Stimulated activated CD8-positive, alpha-beta memory T cell treated with anti-CD3 and anti-CD28 coated beads, Interleukin-15, amount 100 ng/mL, for 1 hour (primary cell): ENCODE data around the gene RBM25.
"Not testable (repeated sequence)": the region's sequence is repeated elsewhere in the genome, so short reads cannot be mapped to it uniquely, and the experiment has no call there.

Experiments used
- DNase-seq: peaks from one replicate; pipeline ENCODE4 v3.0.0-alpha.2; 2020; ENCODE audit warnings: low read depth

Gene RBM25

DNA sequence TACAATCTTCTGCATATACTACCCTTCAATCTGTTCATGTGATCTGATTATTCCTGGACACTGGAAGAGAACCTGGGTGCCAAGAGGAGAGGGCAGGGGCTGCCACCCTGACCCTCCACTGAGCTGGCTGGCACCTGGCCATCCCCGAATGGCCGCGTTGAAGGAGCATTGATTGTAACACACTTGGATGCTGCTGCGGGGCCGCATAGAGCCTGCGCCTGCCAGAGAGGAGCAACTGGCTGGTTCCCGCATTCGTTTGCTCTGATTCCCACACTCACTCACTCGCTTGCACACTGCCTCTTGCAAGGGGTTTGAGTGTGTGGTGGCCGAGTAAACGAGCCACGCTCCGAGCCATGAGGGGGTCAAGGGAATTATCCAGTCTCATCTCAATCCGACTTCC lies 110.4 kb downstream of the RBM25 start:
- DNase-seq: no peak

GRCh38 chr14:73169855-73170254 lies 111.5 kb downstream of the RBM25 start:
- DNase-seq: not testable (repeated sequence)

- no peak for DNase-seq
Measured at GRCh38 chr14:73170686-73171085, 112.4 kb downstream of the RBM25 start.

- no peak for DNase-seq
Measured at GRCh38 chr14:73172500-73172899, 114.2 kb downstream of the RBM25 start.

DNA sequence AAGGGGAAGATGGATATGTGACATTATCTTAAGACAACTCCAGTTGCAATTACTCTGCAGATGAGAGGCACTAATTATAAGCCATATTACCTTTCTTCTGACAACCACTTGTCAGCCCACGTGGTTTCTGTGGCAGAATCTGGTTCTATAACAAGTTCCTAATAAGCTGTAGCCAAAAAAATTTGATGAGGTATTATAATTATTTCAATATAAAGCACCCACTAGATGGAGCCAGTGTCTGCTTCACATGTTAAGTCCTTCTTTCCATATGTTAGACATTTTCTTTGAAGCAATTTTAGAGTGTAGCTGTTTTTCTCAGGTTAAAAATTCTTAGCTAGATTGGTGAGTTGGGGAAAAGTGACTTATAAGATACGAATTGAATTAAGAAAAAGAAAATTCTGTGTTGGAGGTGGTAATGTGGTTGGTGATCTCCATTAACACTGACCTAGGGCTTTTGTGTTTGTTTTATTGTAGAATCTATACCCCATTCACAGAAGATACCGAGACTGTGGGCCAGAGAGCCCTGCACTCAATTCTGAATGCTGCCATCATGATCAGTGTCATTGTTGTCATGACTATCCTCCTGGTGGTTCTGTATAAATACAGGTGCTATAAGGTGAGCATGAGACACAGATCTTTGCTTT lies 114.9 kb downstream of the RBM25 start:
- no peak for DNase-seq
